Osteocyte (in vitro differentiated cells): Measurements from ENCODE around the gene TRABD2A. TPM values are rescaled to one million over a fixed set of nuclear protein-coding genes. Genes with fewer than 3 reads are reported as not detected.

Experiments
- DNase-seq: peaks from one replicate; pipeline ENCODE4 v3.0.0; 2021; ENCODE audit warnings: mixed read lengths; ENCODE audit not compliant: unreplicated experiment; ENCODE audit errors: extremely low spot score
- H3K27ac Mint-ChIP-seq: one replicate; pipeline ENCODE4 v1.8.0; 2021; ENCODE audit warnings: mild to moderate bottlenecking, mixed read lengths; ENCODE audit not compliant: unreplicated experiment
- H3K27me3 Mint-ChIP-seq: one replicate; pipeline ENCODE4 v1.8.0; 2021; ENCODE audit warnings: mixed read lengths; ENCODE audit not compliant: unreplicated experiment
- H3K36me3 Mint-ChIP-seq: one replicate; pipeline ENCODE4 v1.8.0; 2021; ENCODE audit warnings: mixed read lengths; ENCODE audit not compliant: unreplicated experiment
- H3K4me1 Mint-ChIP-seq: one replicate; pipeline ENCODE4 v1.8.0; 2021; ENCODE audit warnings: mixed read lengths; ENCODE audit not compliant: unreplicated experiment
- H3K4me3 Mint-ChIP-seq: one replicate; pipeline ENCODE4 v1.8.0; 2021; ENCODE audit warnings: mild to moderate bottlenecking, moderate library complexity, mixed read lengths; ENCODE audit not compliant: unreplicated experiment
- H3K9me3 Mint-ChIP-seq: one replicate; pipeline ENCODE4 v1.8.0; 2021; ENCODE audit warnings: mixed read lengths; ENCODE audit not compliant: unreplicated experiment
- total RNA-seq: library from RNA; stranded (reverse); gene quantifications from 2 replicates; pipeline ENCODE4 v1.2.1, GENCODE V29; 2021
- TF ChIP-seq, protein P1 (sequence below): fragments of 200-600 bp; sonication (generic); IDR thresholded peaks from 2 replicates; pipeline ENCODE4 v1.5.0; 2021; ENCODE audit warnings: antibody characterized with exemption, mild to moderate bottlenecking, moderate library complexity

The TRABD2A gene
- total RNA-seq, 1 donor from 2014 or later = 0.99 TPM

DNA sequence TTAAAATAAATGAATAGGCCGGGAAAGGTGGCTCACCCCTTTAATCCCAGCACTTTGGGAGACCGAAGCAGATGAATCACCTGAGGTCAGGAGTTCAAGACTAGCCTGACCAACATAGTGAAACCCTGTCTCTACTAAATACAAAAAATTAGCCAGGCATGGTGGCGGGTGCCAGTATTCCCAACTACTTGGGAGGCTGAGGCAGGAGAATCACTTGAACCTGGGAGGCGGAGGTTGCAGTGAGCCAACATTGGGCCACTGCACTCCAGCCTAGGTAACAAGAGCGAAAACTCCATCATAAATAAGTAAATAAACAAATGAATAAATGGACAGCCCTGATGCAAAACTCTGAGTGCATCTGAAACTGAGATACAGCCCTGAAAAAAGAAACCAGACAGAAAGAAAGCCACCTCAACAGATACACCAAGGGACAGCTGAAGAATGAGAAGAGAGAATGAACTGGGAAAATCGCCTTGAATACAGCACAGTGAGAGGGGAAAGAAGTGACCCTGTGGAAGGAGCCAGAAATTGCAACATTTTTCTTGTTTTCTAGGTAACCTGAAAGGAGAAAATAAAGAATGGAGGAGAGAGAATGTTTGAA lies 64.4 kb downstream of the TRABD2A start:
- H3K4me1 Mint-ChIP-seq = no peaks in the 10 kb centered on the region
- DNase-seq = no peak
- H3K27ac Mint-ChIP-seq = no peak overlapping the region
- H3K4me3 Mint-ChIP-seq = no peak overlapping the region
- H3K27me3 Mint-ChIP-seq = peaks cover 21% of the 10 kb centered on the region
- TF ChIP-seq, protein P1, sequence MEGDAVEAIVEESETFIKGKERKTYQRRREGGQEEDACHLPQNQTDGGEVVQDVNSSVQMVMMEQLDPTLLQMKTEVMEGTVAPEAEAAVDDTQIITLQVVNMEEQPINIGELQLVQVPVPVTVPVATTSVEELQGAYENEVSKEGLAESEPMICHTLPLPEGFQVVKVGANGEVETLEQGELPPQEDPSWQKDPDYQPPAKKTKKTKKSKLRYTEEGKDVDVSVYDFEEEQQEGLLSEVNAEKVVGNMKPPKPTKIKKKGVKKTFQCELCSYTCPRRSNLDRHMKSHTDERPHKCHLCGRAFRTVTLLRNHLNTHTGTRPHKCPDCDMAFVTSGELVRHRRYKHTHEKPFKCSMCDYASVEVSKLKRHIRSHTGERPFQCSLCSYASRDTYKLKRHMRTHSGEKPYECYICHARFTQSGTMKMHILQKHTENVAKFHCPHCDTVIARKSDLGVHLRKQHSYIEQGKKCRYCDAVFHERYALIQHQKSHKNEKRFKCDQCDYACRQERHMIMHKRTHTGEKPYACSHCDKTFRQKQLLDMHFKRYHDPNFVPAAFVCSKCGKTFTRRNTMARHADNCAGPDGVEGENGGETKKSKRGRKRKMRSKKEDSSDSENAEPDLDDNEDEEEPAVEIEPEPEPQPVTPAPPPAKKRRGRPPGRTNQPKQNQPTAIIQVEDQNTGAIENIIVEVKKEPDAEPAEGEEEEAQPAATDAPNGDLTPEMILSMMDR = no peak
- H3K36me3 Mint-ChIP-seq = no peaks in the 10 kb centered on the region
- no peaks in the 10 kb centered on the region for H3K9me3 Mint-ChIP-seq

DNA sequence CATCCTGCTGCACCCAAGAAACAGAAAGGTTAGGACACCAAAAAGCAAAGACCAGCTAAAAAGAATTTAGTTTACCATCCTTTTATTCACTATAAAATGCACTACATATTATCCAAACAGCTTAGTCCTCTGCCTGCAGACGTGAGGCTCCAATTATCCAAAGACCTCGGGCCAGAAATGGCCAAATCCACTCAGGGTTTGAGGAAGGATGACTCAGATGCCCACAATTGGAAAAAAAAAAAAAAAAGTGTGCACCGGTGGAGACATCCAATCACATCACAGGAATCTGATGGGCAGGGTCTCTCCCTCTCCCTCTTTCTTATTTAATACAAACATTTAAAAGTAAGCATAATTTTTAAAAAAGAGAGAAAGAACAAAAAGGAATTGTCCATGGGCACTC lies 65.7 kb downstream of the TRABD2A start:
- Mint-ChIP-seq H3K4me1 (no peaks in the 10 kb centered on the region), H3K4me3 (no peak overlapping the region), H3K27ac (no peak overlapping the region), H3K27me3 (peaks cover 24% of the 10 kb centered on the region), H3K36me3 (no peaks in the 10 kb centered on the region), H3K9me3 (no peaks in the 10 kb centered on the region)
- DNase-seq = no peak
- TF ChIP-seq, protein P1 = no peak

DNA sequence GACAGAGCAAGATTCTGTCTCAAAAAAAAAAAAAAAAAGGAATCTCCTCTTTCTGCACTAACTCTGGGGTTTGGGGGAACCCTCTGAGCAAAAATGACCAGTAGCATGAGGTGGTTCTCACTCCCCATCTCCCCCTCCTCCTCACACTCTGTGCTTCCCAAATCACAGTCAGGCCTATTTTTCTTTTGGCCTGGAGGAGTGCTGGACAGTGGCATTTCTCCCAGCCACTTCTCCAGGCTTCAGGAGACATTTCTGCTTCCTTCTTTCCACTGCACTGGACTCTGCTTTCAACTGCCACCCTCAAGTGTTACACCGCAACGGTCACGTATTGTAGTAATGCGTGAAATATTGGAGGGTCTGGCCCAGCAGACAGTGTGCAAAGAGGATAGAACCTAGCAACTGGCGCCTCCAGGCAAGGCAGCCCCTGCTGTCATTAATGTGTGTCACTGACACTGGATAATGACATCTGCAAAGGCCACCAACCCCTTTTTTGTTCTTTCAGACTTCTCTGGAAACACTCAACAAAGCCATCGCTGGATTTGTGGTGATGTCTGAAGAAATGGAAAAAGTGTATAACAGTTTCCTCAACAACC lies 68.9 kb downstream of the TRABD2A start:
- Mint-ChIP-seq H3K4me3 (no peak overlapping the region), H3K9me3 (no peaks in the 10 kb centered on the region), H3K36me3 (no peaks in the 10 kb centered on the region), H3K27me3 (peaks cover 28% of the 10 kb centered on the region), H3K4me1 (peaks cover 9% of the 10 kb centered on the region), H3K27ac (no peak overlapping the region)
- DNase-seq = peak; percentile 67
- TF ChIP-seq, protein P1 = no peak

DNA sequence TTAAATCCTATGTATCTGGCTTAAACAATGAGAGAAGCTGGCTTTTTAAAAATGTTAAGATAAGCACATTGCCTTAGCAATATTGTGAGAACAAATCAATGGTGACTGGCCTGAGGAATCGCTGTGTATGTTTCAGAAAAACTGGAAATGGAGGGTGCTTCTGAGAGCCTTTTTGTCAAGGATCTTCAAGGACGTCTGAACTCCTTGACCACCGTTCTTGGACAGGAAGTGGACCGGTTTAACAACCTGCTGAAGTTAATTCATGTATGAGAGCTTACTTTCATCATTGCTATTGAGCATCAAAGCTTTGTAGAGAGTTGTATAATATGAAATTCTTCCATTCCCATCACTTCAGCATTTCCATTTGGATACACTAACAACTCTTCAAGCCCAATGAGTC lies 72.6 kb downstream of the TRABD2A start:
- Mint-ChIP-seq H3K4me3 (no peak overlapping the region), H3K9me3 (no peaks in the 10 kb centered on the region), H3K4me1 (peaks cover 14% of the 10 kb centered on the region), H3K27me3 (peaks cover 25% of the 10 kb centered on the region), H3K36me3 (no peaks in the 10 kb centered on the region), H3K27ac (no peak overlapping the region)
- no peak for DNase-seq
- TF ChIP-seq, protein P1 = no peak

DNA sequence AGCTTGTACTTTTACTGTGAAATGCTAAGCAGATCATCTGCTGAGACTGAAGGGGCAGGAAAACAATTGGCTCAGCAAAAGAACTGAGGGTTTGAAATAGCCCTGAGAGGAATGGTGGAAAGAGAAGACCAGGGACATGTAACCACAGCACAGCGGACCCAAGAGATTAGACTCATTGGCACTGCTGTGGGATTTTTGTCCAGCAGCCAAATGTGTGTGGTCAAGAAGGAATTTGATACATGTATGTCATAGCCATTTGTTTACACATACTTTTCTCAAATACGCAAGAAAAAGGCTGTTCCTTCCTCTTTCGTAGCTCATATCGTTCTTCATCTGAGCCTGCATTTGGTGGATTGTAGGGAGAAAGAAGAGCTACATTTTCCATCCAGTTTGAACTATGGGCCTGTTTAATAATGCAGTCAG lies 73.8 kb downstream of the TRABD2A start:
- Mint-ChIP-seq H3K36me3 (no peaks in the 10 kb centered on the region), H3K9me3 (peaks cover 9% of the 10 kb centered on the region), H3K4me1 (peaks cover 14% of the 10 kb centered on the region), H3K27ac (no peak overlapping the region), H3K27me3 (peaks cover 37% of the 10 kb centered on the region), H3K4me3 (no peak overlapping the region)
- TF ChIP-seq, protein P1 = no peak
- DNase-seq = peak; percentile 74
